ENCODE measurements around the gene CREB3. TPM values are rescaled to one million over a fixed set of nuclear protein-coding genes. Genes with fewer than 3 reads are reported as not detected.

Gene CREB3
- polyA plus RNA-seq, 1 donor from 2014 or later: 88.4 TPM

- Histone ChIP-seq H3F3A (ENCODE audit: insufficient read depth, low read length, poor library complexity, severe bottlenecking) (no peaks in the 10 kb centered on the region), H3K4me3 (ENCODE audit: low read length) (peak overlapping the region; percentile 81), H3K79me2 (replicated peaks; ENCODE audit: insufficient read depth, low read length) (peaks cover 31% of the 10 kb centered on the region), H3K36me3 (ENCODE audit: insufficient read depth, low read length) (no peaks in the 10 kb centered on the region), H3K9ac (ENCODE audit: low read length) (peak overlapping the region; percentile 79), H4K20me1 (ENCODE audit: insufficient read depth) (no peaks in the 10 kb centered on the region), H3K9me2 (ENCODE audit: insufficient read depth, low read length) (no peaks in the 10 kb centered on the region), H3K4me2 (ENCODE audit: low read length) (peak overlapping the region; percentile 83), H3K27me3 (ENCODE audit: insufficient read depth, low read depth, low read length) (no peaks in the 10 kb centered on the region), H2AFZ (ENCODE audit: low read depth, low read length) (peak overlapping the region; percentile 78), H3K9me3 (ENCODE audit: low read length) (no peaks in the 10 kb centered on the region), H3K27ac (ENCODE audit: low read length) (peak overlapping the region; percentile 83)
- TF ChIP-seq EZH2 (IDR thresholded peaks at IDR 0.05; ENCODE audit: borderline replicate concordance, insufficient read depth, low read length, poor library complexity, severe bottlenecking) (no peak), REST (IDR thresholded peaks at IDR 0.05; ENCODE audit: borderline replicate concordance) (no peak), EP300 (conservative IDR thresholded peaks at IDR 0.05; ENCODE audit: poor library complexity, severe bottlenecking) (no peak), POLR2AphosphoS5 (IDR thresholded peaks at IDR 0.05) (no peak), MXI1 (conservative IDR thresholded peaks at IDR 0.05; ENCODE audit: poor library complexity, severe bottlenecking) (no peak), TAF1 (IDR thresholded peaks at IDR 0.05; ENCODE audit: low read depth) (no peak), SMC3 (conservative IDR thresholded peaks at IDR 0.05; ENCODE audit: poor library complexity) (no peak), RAD21 (conservative IDR thresholded peaks at IDR 0.05) (no peak), CTCF (IDR thresholded peaks at IDR 0.05; ENCODE audit: poor library complexity, severe bottlenecking) (no peak)
Measured at GRCh38 chr9:35731415-35732184, 866 bp upstream of the CREB3 start.

GRCh38 chr9:35732800-35733541 lies 505 bp downstream of the CREB3 start:
- Histone ChIP-seq H3K27me3 (ENCODE audit: insufficient read depth, low read depth, low read length) (no peaks in the 10 kb centered on the region), H3K9me2 (ENCODE audit: insufficient read depth, low read length) (no peaks in the 10 kb centered on the region), H4K20me1 (ENCODE audit: insufficient read depth) (no peaks in the 10 kb centered on the region), H3K4me3 (ENCODE audit: low read length) (peak overlapping the region; percentile 81), H3K4me2 (ENCODE audit: low read length) (peak overlapping the region; percentile 76), H3F3A (ENCODE audit: insufficient read depth, low read length, poor library complexity, severe bottlenecking) (no peaks in the 10 kb centered on the region), H3K36me3 (ENCODE audit: insufficient read depth, low read length) (no peaks in the 10 kb centered on the region), H2AFZ (ENCODE audit: low read depth, low read length) (peak overlapping the region; percentile 36), H3K79me2 (replicated peaks; ENCODE audit: insufficient read depth, low read length) (peaks cover 31% of the 10 kb centered on the region), H3K27ac (ENCODE audit: low read length) (peak overlapping the region; percentile 83), H3K9ac (ENCODE audit: low read length) (peak overlapping the region; percentile 79), H3K9me3 (ENCODE audit: low read length) (no peaks in the 10 kb centered on the region)
- TF ChIP-seq REST (IDR thresholded peaks at IDR 0.05; ENCODE audit: borderline replicate concordance) (no peak), RAD21 (conservative IDR thresholded peaks at IDR 0.05) (no peak), EZH2 (IDR thresholded peaks at IDR 0.05; ENCODE audit: borderline replicate concordance, insufficient read depth, low read length, poor library complexity, severe bottlenecking) (no peak)

Measured in neural cell (in vitro differentiated cells).